Immature natural killer cell (primary cell): ENCODE data around the gene TRAPPC4. TPM values are rescaled to one million over a fixed set of nuclear protein-coding genes. Genes with fewer than 3 reads are reported as not detected.
A peak's percentile ranks its signal among the peaks of the same experiment; 100 is the strongest.
"Not testable (repeated sequence)": the region's sequence is repeated elsewhere in the genome, so short reads cannot be mapped to it uniquely, and the experiment has no call there.

Source experiments
- DNase-seq, 3 donors: peaks; one replicate each; pipeline ENCODE4 v3.0.0; 2022; ENCODE audit warnings: mixed read lengths in 1 of 3
- H3K27ac Mint-ChIP-seq, 6 donors: one replicate each; pipeline ENCODE4 v1.8.0; 2020; ENCODE audit warnings: mixed read lengths in 6 of 6, mild to moderate bottlenecking in 5 of 6, inconsistent platforms in 4 of 6, moderate library complexity in 3 of 6
- H3K27me3 Mint-ChIP-seq, 3 donors: one replicate each; pipeline ENCODE4 v1.8.0; 2020 to 2021; ENCODE audit warnings: low read depth in 3 of 3, mild to moderate bottlenecking in 3 of 3, mixed read lengths in 3 of 3, moderate library complexity in 3 of 3, inconsistent platforms in 1 of 3
- H3K36me3 Mint-ChIP-seq, 3 donors: one replicate each; pipeline ENCODE4 v1.8.0; 2020; ENCODE audit warnings: mixed read lengths in 3 of 3, inconsistent platforms in 2 of 3, mild to moderate bottlenecking in 2 of 3
- H3K4me1 Mint-ChIP-seq, 2 donors: one replicate each; pipeline ENCODE4 v1.8.0; 2020; ENCODE audit warnings: inconsistent platforms in 2 of 2, mild to moderate bottlenecking in 2 of 2, mixed read lengths in 2 of 2, moderate library complexity in 1 of 2
- H3K4me3 Mint-ChIP-seq, 5 donors: one replicate each; pipeline ENCODE4 v1.8.0; 2020; ENCODE audit warnings: mild to moderate bottlenecking in 5 of 5, mixed read lengths in 5 of 5, inconsistent platforms in 3 of 5, moderate library complexity in 3 of 5
- H3K9me3 Mint-ChIP-seq, 6 donors: one replicate each; pipeline ENCODE4 v1.8.0; 2020; ENCODE audit warnings: mild to moderate bottlenecking in 6 of 6, mixed read lengths in 6 of 6, inconsistent platforms in 4 of 6, moderate library complexity in 3 of 6
- polyA plus RNA-seq, 3 donors: library from polyadenylated mRNA; unstranded; fragments of 300-500 nt; fragmentation: Illumina TruSeq; gene quantifications; one replicate each; pipeline ENCODE4 v1.2.3, GENCODE V29; 2021

Gene TRAPPC4
- 100 to 1,000 TPM; 104 to 136 (median 110) TPM for polyA plus RNA-seq

GRCh38 chr11:119018074-119018938, at the start of gene TRAPPC4, which contains the start of gene RPS25:
TSS of gene TRAPPC4 (plus strand) at chr11:119018766. CDS start at chr11:119018796, 30 bp downstream.
TSS of gene RPS25 (minus strand) at chr11:119018343. CDS start at chr11:119018284, 59 bp downstream.
- Mint-ChIP-seq H3K36me3 (peaks cover 13 to 27% (median 22%) of the 10 kb centered on the region in 3 donors), H3K4me3 (peak within 1 kb of the TSS; percentile 93 to 100 (median 98)), H3K27me3 (peaks cover 2 to 11% (median 7%) of the 10 kb centered on the region in 3 donors), H3K9me3 (no peaks in the 10 kb centered on the region), H3K4me1 (peaks cover 54 to 62% of the 10 kb centered on the region in 2 donors), H3K27ac (peak within 1 kb of the TSS; percentile 98 to 100 (median 100))
- peak; percentile 94 to 96 (median 96) for DNase-seq

GRCh38 chr11:118969508-118969907, 49.1 kb upstream of the TRAPPC4 start:
- not testable (repeated sequence) for H3K4me3 Mint-ChIP-seq, H3K4me1 Mint-ChIP-seq, H3K27me3 Mint-ChIP-seq, DNase-seq, H3K36me3 Mint-ChIP-seq, H3K27ac Mint-ChIP-seq, H3K9me3 Mint-ChIP-seq

GRCh38 chr11:118971646-118972045, 46.9 kb upstream of the TRAPPC4 start, which contains the start of gene FOXR1:
TSS of gene FOXR1 (plus strand) at chr11:118971761. CDS start at chr11:118971932, 171 bp downstream.
- Mint-ChIP-seq H3K4me1 (no peaks in the 10 kb centered on the region), H3K27ac (no peak within 1 kb of the TSS), H3K36me3 (no peaks in the 10 kb centered on the region), H3K27me3 (peaks cover 2 to 5% (median 3%) of the 10 kb centered on the region in 3 donors), H3K4me3 (no peak within 1 kb of the TSS), H3K9me3 (no peaks in the 10 kb centered on the region)
- DNase-seq = no peak

GRCh38 chr11:118973985-118974384, 44.6 kb upstream of the TRAPPC4 start:
- no peak for DNase-seq
- H3K27me3 Mint-ChIP-seq = peaks cover 0 to 7% (median 3%) of the 10 kb centered on the region in 3 donors
- H3K4me3 Mint-ChIP-seq = no peak overlapping the region
- no peaks in the 10 kb centered on the region for H3K4me1 Mint-ChIP-seq
- H3K9me3 Mint-ChIP-seq = no peaks in the 10 kb centered on the region
- no peaks in the 10 kb centered on the region for H3K36me3 Mint-ChIP-seq
- H3K27ac Mint-ChIP-seq = no peak overlapping the region

- Mint-ChIP-seq H3K4me1 (no peaks in the 10 kb centered on the region), H3K9me3 (no peaks in the 10 kb centered on the region), H3K4me3 (no peak overlapping the region), H3K36me3 (no peaks in the 10 kb centered on the region), H3K27ac (no peak overlapping the region), H3K27me3 (peaks cover 0 to 6% (median 3%) of the 10 kb centered on the region in 3 donors)
- DNase-seq = no peak
Observed at GRCh38 chr11:118975771-118976709, 42.5 kb upstream of the TRAPPC4 start.

GRCh38 chr11:118979434-118979833, 39.1 kb upstream of the TRAPPC4 start:
- Mint-ChIP-seq H3K36me3 (no peaks in the 10 kb centered on the region), H3K4me1 (no peaks in the 10 kb centered on the region), H3K27me3 (peaks cover 0 to 3% (median 0%) of the 10 kb centered on the region in 3 donors), H3K27ac (no peak overlapping the region), H3K4me3 (no peak overlapping the region), H3K9me3 (no peaks in the 10 kb centered on the region)
- no peak for DNase-seq

GRCh38 chr11:118980191-118980881, 38.2 kb upstream of the TRAPPC4 start:
- Mint-ChIP-seq H3K36me3 (no peaks in the 10 kb centered on the region), H3K27me3 (peaks cover 0 to 3% (median 0%) of the 10 kb centered on the region in 3 donors), H3K27ac (no peak overlapping the region), H3K9me3 (no peaks in the 10 kb centered on the region), H3K4me3 (no peak overlapping the region), H3K4me1 (no peaks in the 10 kb centered on the region)
- DNase-seq = no peak

- H3K36me3 Mint-ChIP-seq, H3K27me3 Mint-ChIP-seq, H3K4me1 Mint-ChIP-seq, DNase-seq, H3K27ac Mint-ChIP-seq, H3K9me3 Mint-ChIP-seq, H3K4me3 Mint-ChIP-seq: not testable (repeated sequence)
Observed at GRCh38 chr11:118984337-118984736, 34.2 kb upstream of the TRAPPC4 start.

GRCh38 chr11:118984825-118985224, 33.7 kb upstream of the TRAPPC4 start:
- Mint-ChIP-seq H3K36me3 (no peaks in the 10 kb centered on the region), H3K9me3 (no peaks in the 10 kb centered on the region), H3K4me1 (no peaks in the 10 kb centered on the region), H3K27me3 (peaks cover 0 to 3% (median 0%) of the 10 kb centered on the region in 3 donors), H3K4me3 (no peak overlapping the region), H3K27ac (no peak overlapping the region)
- DNase-seq = no peak

GRCh38 chr11:118988280-118988679, 30.3 kb upstream of the TRAPPC4 start:
- Mint-ChIP-seq H3K27me3 (peaks cover 0 to 3% (median 0%) of the 10 kb centered on the region in 3 donors), H3K4me3 (no peak overlapping the region), H3K4me1 (no peaks in the 10 kb centered on the region), H3K36me3 (no peaks in the 10 kb centered on the region), H3K9me3 (no peaks in the 10 kb centered on the region), H3K27ac (no peak overlapping the region)
- no peak for DNase-seq

GRCh38 chr11:118991486-118992038, 27.0 kb upstream of the TRAPPC4 start:
- not testable (repeated sequence) for H3K9me3 Mint-ChIP-seq, H3K4me1 Mint-ChIP-seq, H3K4me3 Mint-ChIP-seq, DNase-seq, H3K36me3 Mint-ChIP-seq, H3K27me3 Mint-ChIP-seq, H3K27ac Mint-ChIP-seq

GRCh38 chr11:118996926-118997626, 21.5 kb upstream of the TRAPPC4 start:
- peak in 1 of 3 donors; percentile 15 for DNase-seq
- peak overlapping the region; percentile 95 to 99 (median 98) for H3K27ac Mint-ChIP-seq
- H3K27me3 Mint-ChIP-seq = peaks cover 2 to 4% (median 2%) of the 10 kb centered on the region in 3 donors
- H3K9me3 Mint-ChIP-seq = no peaks in the 10 kb centered on the region
- peaks cover 37 to 41% of the 10 kb centered on the region in 2 donors for H3K4me1 Mint-ChIP-seq
- H3K4me3 Mint-ChIP-seq = peak overlapping the region; percentile 91 to 98 (median 96)
- peaks cover 0 to 14% (median 4%) of the 10 kb centered on the region in 3 donors for H3K36me3 Mint-ChIP-seq
